ENCODE data around the gene DGKD.

Gene DGKD

DNA sequence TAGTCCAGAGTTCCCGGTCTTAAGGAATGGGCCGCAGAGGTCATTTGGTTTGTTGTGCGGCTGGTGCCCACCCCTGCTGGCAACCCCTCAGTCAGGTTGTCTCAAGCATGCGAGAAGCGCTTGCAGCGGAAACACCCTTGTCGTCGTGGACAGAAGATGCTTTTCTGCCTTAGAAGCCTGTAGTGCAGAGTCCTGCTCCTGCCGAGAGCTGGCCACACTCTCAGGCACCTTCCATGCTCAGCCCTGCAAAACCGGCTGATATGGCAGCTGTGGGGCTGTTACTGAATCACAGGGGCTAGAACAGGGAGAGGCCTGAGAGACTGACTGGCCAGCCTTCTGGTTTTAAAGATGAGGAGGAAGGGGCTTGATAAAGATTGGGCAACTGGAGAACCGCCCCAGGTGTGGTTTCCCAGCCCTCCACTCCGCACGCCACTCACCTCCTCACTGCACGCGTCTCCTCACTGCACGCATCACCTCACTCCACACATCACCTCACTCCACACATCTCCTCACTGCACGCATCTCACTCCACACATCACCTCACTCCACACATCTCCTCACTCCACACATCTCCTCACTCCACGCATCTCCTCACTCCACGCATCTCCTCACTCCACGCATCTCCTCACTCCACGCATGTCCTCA lies 108.7 kb downstream of the DGKD start:
- DNase-seq, result no peak

DNA sequence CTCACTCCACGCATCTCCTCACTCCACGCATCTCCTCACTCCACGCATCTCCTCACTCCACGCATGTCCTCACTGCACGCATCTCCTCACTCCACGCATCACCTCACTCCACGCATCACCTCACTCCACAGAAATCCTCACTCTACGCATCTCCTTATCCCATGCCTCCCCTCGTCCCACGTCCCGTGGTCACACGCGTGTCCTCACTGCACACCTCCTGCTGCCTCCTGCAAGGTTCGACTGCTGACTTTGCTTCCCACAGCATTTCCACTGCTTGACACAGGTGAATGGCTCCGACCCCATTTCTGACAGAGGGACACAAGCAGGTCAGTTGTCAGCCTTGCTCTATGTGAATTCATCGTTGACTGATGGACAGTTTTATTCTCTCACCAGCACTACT lies 109.3 kb downstream of the DGKD start:
- DNase-seq, result no peak

DNA sequence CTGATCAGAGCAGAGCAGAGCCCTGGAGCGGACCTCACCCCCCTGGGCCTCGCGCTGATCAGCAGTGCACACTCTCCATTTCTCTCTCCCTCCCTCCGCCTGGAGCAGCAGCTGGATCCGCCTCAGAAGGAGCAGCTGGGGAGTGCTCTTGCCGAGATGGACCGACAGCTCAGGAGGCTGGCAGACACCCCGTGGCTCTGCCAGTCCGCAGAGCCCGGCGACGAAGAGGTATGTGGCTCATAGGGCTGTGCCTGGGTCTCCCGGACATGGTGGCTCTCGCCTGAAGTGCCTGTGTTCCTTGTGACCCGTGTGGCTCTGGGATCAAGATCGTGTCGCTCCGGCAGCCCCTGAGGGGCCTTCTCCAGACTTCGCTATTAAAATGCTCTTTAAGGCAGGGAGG lies 109.8 kb downstream of the DGKD start:
- DNase-seq, result no peak

DNA sequence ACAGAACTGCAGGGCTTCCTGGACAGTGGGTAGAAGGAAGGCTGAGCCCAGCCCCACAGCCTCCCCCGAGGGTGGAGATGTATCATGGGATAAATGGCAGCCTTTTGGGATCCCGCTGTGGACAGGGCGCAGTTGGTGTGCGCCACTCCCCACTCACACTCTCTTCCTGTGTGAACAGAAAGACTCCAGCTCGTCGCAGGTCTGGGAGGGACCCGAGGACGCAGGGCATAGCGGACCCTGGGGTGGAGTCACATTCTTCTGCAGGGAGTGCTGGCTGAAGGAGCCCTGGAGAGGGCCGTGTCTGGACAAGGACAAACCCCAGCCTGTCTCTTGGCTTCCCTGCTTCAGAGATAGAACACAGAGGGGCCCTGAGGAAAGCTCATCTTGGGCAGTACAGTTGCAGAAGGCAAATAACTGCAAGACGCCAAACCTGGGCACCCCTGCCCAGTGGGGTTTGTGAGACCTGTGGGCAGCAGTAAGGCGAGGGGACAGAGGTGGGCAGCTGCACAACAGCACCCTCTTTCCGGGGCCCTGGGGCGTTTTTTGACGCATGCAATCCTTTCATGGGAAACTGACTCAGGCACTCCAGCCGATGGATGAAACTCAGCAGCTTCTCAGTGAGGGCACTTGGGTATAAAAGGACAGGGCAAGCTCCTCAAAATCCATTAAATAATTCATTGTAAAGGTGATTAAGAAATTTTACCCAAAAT lies 110.4 kb downstream of the DGKD start:
- no peak for DNase-seq

DNA sequence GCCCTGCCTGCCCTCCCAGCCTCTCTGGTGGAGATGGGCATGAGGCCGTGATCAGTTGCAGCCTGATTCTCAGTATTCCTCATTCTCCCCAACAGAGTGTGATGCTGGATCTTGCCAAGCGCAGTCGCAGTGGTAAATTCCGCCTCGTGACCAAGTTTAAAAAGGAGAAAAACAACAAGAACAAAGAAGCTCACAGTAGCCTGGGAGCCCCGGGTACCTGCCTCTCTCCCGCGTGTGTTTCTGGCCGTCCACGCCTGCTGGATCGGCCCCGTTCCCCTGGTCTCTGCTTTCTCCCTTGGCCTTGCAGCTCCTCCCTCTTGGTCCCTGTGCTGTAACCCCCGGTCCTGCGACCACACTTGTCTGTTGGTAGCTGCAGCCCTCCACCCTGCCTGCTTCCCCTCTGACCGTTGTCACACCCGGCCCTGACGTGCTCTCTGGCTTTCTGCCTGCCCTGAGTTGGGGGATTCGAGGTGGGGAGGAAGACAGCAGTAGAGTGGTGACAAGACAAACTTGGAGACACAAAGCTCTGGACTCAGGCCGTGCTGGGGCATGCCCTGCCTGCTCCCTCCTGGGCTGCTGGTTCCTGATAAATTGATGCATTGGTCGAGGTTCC lies 112.8 kb downstream of the DGKD start:
- no peak for DNase-seq

DNA sequence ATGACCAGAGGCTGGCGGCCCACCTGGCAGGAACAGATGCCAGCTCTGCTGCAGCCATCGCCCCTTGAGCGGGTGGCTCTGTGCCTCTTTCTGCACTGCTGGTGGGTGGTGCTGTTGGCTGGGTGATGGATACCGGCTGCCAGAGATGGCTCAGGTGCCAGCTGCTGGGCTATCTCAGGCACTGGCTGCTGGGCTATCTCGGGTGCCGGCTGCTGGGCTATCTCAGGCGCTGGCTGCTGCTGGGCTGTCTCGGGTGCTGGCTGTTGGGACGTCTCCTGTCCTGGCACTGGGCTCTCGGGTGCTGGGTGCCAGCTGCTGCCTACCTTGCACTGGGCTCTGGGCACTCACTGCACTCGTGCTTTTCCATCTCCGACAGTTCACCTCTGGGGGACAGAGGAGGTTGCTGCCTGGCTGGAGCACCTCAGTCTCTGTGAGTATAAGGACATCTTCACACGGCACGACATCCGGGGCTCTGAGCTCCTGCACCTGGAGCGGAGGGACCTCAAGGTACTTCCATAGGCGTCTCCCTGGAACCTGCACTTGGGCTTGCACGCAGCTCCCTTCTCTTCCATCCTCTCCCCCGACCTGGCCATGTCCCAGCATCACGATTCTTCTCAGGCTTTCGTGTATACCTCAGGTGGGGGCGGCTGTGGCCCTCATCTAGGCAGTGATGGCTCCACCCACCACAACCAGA lies 113.9 kb downstream of the DGKD start:
- no peak for DNase-seq

DNA sequence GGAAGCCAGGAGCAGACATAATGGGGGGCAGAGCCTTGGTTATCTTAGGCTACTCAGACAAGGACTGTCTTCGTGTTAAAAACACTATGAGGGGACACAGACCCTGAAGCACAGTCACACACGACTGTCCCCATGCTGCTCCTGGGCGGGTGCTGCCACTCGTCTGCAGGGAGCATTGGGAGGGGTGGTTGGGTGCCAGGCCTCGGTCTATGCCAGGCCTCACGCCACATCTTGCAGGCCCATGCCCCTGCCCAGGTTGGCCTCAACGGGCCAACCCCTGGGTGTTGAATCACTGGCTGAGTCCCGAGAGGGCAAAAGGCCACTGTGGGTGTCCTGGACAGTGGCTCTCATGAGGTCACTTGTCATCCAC lies 114.4 kb downstream of the DGKD start:
- no peak for DNase-seq

DNA sequence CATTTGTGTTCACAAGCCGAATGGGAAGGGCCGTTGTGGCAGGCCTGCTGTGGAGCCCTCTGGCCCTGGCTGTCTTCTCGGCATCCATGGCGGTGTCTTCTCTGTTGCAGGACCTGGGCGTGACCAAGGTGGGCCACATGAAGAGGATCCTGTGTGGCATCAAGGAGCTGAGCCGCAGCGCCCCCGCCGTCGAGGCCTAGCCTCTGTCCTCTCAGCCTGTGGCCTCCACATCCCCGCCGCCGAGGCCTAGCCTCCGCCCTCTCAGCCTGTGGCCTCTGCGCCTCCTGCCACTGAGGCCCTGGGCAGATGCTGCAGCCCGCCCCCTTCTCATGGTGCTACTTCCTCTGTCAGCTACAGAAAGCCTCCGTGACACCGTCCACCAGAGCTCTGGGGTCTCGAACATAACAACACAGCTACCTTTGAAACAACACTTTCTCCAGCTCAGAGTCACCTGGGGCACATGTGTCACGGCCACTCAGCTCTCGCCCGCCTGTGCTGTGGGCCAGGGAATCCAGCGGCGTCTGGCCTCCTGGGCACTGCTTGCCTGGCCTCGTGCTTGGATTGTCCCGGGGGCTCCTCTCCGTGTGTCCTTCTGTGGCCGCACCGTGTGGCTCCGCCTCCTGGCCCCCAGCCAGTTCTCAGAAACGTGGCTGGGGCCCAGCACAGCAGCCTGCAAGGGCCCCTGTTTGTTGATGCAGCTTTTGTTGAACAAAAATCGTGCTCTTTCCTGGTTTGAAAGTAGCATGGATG lies 115.1 kb downstream of the DGKD start:
- DNase-seq, result no peak

DNA sequence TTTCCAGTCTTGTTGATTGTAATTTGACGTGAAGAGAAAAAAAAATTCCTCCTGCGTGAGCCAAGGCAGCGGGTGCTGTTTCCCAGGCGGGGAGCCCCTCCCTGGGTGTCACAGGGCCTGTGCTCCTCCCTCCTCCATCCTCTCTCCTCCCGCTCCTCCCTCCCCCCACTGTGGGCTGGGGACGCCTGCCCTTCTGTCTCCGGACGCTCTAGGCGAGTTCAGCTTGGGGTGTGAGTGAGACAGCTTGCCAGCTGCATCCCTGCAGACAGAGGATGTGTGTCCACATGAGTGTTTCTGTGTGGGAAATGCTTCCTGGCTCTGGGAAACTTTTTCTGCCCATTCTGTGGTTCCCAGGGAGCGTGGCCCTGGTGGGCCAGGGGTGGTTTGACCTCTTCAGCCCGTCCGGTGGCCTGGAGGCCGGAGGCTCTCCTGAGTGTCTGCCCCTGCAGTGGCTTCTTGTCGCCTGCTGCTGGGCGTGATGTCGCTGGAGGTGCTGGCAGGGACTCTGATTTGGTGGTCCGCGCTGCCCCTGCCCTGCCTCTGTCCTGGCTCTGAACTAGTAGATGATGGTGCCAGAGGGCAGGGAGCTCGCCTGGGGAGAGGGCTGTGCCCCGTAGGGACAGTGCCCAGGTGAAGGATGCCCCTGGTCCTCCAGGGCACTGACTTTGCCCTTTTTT lies 115.9 kb downstream of the DGKD start:
- DNase-seq, result no peak

DNA sequence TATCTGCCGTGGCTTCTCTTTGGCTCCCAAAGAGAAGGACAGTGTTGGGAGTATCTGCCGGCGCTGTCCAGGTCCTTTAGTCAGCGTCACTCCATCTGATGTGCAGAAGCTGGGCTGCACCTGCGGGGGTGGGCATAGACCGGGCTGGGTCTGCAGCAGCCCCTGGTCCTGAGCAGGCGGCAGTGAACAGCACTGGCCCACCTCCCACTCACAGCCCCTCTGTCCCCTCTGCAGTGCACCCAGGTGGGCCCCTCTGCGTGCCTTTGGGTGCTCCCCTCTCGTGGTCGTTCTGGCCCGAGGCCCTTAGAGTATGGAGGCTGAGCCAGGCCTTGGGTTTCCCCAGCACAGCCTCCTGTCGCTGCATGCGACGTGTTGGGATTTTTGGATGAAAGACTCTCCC lies 116.5 kb downstream of the DGKD start:
- DNase-seq, result no peak

DNA sequence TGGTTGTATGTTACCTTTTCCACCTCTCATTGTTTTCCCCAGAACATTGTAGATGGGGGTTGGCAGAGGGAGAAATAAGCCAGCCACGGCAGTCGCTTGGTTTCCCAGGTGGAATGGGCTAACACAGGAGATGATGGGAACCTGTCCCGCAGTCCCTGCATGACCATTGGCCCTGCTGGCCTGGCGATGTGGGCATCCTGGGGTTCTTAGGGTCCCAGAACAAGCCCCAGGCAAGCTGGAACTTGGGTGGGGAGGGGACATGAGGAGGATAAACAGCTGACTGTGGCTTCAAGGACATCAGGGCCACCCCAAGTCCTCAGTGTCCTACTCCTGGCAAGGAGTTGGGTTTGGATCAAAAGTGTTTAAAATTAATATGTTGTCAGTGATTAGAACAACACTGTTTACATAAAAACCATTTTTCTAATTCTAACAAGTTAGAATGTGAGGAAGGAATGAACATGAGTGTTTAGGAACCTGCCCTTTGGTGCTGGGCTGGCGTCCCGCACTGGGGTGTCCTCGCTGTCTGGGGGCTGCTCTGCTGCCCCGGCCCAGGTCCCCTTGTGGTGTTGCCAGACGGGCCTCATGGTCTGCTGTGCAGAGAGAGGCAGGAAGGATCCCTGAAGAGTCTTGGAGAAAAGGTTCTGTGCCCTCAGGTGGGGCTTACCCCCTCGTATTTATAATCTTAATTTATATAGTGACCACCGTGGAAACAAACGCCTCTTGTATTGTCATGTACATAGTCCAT lies 117.2 kb downstream of the DGKD start:
- no peak for DNase-seq

DNA sequence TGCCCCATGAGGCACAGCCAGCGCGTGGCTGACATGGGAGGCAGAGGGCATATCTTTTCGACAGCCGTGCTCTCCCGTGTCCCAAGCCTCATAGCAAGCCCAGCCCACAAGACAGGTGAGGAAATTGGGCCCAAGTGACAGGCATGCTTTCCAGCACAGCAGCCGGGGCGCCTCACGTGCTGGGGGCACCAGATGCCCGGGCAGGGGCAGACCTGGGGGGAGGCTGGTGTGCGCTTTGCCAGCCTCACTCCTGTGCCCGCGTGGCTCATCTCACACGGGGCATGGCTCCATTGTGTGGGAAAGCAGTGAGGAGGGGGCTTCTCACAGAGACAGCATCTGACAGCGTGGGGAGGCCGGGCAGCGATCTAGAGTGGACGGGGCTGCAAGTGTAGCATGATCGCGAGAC lies 119.1 kb downstream of the DGKD start:
- no peak for DNase-seq

DNA sequence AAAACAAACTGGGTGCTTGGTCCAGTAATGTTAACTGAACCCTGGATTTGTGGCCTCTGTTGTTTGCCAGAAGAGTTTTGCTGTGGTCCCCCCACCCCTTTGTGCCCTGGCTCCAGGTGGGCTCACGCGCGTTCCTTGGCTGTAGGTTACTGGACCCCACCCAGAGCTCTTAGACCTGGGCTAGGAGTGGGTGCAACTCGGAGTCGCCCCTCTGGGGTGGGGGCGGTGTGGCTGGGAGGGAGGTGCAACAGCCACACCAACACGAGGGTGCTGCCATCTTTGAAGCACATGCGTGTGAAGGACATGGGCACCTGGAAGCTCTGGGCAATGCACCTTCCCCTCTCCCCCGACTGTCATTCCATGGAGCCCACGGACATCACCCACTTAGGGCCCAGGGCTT lies 119.6 kb downstream of the DGKD start:
- DNase-seq, result no peak

DNA sequence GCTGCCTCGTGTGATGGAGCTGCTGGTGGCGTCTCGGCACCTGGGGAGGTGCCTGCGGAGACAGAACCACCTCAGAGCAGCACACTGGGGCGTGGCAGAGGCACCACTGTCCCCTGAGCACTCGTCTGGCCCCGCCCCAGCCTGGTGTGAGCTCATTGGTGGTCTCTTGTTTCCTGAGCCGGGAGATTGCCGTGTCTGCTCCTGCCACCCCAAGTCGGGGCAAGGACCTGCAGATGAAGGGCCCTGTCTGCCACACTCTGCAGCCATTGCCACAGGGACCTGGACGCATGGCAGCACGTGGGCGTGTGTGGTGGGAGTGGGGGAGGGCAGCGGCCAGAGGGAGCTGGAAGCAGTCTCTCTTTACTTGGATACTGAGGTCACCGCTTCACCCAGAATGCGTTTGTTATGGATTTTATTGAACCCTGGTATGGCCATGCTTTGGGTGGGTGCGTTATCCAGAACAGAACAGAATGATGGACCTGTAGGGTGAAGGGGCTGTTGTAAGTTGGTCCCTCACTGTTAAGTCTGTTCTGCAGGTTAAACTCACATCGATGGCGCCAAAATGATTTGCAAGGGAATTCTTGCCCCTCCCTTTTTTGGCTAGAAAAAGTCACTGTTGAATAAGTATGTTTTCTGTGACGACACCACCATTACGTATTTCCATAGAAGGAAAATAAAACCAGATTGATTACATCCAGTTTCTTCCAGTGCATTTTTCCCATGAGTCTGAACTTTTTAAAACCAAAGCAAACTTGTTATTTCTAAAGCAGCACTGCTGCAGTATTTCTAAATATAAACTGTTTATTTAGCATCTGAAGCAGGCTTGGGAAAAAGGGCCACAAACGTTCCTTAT lies 120.2 kb downstream of the DGKD start:
- DNase-seq, result no peak

DNA sequence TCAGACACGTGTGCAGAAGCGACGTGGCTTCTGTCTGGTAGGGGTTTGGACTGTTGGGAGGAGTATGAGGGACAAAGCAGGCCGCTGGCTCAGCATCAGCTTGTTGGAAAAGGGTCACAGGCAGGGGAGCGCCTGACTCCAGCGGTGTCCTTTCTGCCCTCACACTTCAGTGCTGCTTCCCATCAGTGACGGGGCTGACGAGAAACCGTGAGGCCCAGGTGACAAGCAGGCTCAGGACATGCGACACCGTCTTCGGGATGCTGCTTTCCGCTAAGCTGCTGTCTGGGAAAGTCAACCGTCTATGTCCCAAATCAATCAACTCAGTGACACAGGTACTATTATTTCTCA lies 121.7 kb downstream of the DGKD start:
- DNase-seq, result no peak

DNA sequence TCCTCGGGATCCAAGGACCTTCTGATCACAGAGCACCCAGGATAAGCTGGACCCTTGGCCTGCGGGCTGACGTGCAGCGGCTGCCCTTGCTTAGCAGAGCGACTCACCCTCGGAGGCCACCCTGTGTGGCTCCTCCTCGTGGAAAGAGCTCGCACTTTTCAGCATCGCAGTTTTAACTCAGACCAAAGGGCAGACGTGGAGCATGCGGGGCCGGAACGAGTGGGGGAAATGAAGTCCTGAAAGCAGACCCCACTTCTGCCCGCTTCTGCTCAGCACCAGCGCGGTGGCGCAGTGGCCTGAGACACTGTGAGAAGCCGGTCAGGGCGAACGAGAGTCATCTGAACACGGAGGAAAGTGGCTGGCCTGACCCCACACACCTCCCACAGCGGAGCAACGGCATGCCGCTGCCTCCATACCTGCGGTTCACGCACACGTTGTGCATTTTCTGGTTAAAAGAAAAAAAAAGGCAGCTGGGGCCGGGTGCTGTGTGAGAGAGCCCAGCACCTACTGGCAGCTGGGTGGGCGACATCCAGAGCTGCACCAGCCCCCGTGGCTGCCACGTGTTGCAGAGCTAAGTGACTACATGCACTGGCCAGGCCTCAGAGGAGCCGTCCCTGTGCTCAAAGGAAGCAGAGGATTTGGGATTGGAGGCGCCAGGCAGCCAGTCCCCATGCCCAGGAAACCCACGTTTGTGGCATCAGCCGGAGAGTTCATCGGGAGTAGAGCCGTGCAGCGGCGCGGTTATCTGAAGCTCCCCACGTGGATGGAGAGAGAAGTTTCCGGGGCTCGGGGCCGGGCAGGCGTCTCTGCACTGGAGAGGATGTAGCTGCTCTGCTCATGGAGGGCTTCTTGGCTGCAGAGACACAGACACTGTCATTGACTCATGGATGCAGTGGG lies 122.6 kb downstream of the DGKD start:
- no peak for DNase-seq

DNA sequence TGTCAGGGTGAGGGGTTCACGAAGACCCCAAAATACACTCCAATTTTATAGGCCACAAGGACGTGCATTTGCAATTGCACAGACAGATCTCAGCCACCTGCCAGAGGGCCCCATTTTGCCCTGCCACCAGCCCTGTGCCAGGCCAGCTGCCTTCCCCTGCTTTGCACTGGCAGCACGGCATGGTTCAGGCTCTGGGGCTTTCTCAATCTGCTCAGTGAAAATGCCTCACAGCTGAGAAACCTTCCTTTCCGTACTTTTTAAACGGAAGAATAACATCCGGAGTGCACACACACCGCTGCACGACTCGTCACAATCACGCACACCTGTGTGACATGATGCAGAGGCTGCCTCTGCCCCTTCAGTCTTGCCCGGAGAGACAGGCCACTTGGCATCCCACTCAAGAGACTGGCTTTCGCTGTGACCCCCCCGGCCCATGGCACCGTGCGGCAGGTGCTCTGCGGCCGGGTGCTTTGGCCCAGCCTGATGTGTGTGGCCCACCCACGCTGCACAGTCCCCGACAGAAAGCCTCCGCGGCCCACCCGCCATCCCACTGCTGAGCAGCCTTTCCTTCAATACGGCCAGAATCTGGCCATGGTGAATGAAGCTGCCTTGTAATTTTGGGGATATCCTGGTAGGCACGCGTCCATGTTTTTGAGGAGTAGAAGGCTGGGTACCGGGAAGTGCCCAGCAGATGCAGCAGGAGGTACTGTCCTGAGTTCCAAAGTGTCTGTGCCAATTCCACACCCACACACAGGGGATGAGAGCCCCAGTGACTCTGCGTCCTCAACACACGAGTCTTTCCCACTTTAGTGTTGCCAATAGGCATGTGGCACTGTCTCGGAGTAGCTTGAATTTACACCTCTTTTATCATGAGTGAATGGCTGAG lies 123.5 kb downstream of the DGKD start:
- no peak for DNase-seq

DNA sequence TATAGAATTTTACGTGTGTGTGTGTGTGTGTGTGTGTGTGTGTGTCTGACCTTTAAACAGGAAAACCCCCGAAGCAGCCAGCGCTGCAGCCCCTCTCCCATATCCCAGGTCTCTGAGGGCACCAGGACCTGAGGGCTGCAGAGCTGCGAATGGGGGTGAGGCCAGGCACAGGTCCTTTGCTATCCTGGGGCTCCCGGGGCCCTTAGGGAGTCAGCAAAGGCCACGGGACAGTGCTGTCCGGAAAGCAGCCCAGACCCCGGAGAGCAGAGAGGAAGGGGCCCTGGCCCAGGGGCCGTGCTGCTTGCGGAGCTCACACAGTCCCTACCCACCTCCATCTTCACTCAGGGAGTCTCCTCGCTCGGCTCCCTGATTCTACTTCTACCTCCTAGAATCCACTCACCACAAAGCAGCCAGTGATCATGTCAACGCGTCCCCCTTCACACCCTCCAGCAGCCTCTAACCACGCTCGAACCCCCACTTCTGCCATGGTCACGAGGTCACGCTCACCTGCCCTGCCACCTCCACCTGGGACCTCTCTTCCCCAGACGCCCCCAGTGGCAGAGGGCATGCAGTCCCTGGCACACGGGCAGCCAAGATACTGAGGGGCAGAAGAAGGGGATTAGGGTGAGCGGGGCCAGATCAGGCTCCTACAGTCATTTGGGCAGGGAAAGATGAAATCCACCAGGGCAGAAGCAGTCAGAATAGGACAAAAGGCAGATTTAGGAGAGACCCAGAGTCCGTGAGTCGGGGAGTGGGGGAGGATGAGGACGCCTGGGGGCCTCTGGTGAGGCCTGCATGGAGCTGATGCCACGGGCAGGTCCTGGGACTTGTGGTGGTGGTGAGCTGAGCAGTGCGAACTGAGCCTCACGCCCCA lies 125.6 kb downstream of the DGKD start:
- DNase-seq, result no peak
